Measurements from ENCODE around the gene PHTF2.

The PHTF2 gene

DNA sequence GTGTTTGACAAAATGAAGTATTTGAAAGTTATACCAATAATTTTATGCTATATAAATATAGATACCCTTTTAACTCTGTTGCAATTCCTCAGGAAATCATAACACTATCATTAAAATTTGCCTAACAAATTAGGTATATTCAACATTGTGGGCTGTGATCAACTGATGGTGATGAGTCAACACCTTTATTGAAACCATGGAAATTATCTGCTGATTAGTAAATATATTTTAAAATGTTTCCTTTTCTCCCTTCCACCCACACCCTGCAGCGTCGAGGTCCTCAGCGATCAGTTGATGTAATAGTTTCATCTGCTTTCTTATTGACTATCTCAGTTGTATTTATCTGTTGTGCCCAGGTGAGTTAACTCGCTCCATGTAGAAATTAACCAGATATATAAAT lies 143.9 kb downstream of the PHTF2 start:
- DNase-seq (ENCODE audit: insufficient read length, low spot score), result no peak
- TF ChIP-seq, protein P1, sequence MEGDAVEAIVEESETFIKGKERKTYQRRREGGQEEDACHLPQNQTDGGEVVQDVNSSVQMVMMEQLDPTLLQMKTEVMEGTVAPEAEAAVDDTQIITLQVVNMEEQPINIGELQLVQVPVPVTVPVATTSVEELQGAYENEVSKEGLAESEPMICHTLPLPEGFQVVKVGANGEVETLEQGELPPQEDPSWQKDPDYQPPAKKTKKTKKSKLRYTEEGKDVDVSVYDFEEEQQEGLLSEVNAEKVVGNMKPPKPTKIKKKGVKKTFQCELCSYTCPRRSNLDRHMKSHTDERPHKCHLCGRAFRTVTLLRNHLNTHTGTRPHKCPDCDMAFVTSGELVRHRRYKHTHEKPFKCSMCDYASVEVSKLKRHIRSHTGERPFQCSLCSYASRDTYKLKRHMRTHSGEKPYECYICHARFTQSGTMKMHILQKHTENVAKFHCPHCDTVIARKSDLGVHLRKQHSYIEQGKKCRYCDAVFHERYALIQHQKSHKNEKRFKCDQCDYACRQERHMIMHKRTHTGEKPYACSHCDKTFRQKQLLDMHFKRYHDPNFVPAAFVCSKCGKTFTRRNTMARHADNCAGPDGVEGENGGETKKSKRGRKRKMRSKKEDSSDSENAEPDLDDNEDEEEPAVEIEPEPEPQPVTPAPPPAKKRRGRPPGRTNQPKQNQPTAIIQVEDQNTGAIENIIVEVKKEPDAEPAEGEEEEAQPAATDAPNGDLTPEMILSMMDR (IDR thresholded peaks at IDR 0.05; ENCODE audit: insufficient read depth, missing control alignments), result no peak
- FAIRE-seq, result no peak

DNA sequence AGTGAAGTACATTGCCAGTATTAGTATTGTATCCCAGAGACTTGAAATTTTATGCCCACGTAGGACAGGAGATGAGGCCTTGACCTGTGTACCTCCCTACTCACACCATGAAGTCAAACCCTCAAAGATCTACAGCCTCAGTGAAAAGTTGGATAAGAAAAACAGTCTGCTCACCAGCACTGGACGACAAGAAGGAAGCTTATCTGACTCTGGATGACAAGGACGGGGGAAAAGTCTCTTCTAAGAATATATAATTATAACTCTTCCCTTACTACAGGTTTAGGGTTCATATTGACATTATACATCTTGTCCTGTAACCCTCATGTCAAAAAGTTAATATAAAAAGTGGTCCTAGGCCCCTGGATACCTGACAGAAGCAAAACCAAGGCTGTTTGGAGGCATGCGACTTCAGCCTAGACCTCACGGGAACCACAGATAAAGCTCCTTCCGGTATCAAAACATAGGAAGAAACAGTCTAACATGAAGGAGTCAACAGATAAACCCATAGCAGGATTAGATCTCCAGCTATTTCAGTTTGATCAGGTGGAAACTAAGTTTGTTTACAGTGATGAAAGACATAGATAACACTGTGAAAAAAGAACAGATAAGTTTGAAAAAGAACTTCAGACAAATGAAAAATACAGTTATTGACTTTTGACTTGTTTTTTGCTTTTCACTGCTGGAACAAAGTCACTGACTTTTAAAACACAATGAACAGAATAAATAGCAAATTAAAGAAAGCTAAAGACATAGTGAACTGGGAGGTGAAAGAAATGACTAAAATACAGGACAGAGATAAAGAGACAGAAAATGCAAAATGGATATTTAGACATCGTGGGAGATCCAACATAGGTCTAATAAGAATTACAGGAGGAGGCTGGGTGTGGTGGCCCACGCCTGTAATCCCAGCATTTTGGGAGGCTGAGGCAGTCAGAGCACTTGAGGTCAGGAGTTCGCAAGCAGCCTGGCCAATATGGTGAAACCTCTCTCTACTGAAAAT lies 145.9 kb downstream of the PHTF2 start:
- DNase-seq (ENCODE audit: insufficient read length, low spot score) (no peak), FAIRE-seq (no peak)
- TF ChIP-seq, protein P1 (IDR thresholded peaks at IDR 0.05; ENCODE audit: insufficient read depth, missing control alignments), result no peak

DNA sequence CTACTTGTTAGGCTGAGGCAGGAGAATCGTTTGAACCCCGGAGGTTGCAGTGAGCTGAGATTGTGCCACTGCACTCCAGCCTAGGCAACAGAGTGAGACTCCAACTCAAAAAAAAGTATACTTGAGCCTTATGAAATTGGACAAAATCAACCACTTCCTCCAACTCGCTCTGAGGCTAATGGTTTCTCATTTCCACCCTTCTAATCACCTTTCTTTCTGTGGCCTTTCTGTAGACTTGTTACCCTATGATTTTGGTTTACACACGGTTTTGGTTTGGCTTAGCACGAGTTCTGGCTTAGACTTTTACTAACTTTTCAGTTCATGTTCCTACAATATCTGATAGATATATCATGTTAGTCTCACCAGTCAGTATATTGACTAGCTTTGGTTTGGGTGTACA lies 152.0 kb downstream of the PHTF2 start:
- TF ChIP-seq, protein P1 (IDR thresholded peaks at IDR 0.05; ENCODE audit: insufficient read depth, missing control alignments), result no peak
- DNase-seq (ENCODE audit: insufficient read length, low spot score) (no peak), FAIRE-seq (no peak)

DNA sequence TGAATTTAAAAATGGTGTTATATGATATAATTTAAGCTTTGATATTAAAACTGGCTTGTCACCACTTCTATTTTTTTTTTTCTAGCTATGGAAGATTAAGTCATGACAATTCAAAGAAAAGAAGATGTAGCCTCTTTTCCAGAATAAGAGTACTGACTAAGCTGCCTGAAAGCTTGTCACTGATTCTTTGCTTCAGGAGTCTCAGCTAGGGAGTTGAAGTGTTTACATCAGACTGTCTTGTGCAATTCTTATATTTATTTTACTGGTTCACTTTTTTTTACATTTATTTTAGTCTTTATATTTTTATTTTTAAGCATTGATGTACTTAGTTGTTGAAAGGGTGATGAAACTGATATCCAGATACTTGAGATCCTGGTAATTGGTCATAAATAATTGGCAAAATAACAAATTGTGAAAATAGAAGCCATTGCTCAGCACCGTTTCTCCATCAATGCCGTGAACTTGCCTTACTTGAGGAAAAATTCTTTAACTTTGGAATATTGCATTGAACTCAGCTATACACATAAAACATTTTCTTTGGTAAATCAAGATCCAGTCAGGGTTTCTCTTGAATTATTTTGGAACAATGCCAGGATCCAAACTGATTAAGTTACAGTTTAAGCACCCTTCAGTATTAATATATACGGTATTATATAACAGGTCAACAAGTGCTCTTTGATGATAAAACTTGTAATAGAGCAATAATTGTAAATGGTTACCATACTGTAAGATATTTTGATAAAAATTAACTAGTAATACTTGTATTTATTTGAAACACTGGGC lies 156.4 kb downstream of the PHTF2 start:
- DNase-seq (ENCODE audit: insufficient read length, low spot score), result no peak
- TF ChIP-seq, protein P1 (IDR thresholded peaks at IDR 0.05; ENCODE audit: insufficient read depth, missing control alignments), result no peak
- FAIRE-seq, result peak; percentile 46

DNA sequence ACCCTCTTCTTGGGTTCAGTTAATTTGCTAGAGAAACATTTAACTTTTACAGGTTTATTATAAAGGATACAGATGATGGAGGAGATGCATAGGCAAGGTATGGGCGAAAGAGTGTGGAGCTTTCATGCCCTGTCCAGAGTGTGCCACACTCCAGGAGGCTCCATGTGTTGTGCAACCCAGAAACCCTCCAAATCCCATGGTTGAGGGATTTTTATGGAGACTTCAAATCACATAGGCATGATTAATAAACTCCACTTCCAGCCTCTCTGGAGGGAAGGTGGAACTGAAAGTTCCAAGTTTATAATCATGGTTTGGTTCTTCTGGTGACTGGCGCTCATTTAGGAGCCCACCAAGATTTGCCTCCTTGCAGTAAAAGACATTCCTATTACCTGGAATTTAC lies 159.9 kb downstream of the PHTF2 start:
- FAIRE-seq, result no peak
- DNase-seq (ENCODE audit: insufficient read length, low spot score), result no peak
- TF ChIP-seq, protein P1 (IDR thresholded peaks at IDR 0.05; ENCODE audit: insufficient read depth, missing control alignments), result no peak

DNA sequence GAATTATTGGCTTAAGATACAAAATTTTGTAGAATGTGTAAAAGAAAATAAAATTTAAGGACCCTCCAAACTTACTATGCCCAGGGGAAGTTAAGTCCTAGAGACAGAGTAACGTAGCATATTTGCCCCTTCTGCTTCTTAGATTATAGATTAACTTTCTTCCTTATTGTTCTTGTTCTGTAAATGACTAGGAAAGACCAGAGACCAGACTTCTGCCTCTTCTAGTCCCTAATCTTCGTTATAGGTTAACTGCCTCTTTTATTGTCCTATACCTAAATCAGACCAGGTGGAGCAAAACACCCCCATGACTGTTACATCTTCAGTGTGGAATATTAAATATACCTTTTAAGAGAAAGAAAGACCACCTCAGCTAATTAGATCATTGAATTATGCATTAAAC lies 160.5 kb downstream of the PHTF2 start:
- DNase-seq (ENCODE audit: insufficient read length, low spot score) (no peak), FAIRE-seq (no peak)
- TF ChIP-seq, protein P1 (IDR thresholded peaks at IDR 0.05; ENCODE audit: insufficient read depth, missing control alignments), result no peak
